Loucy (cell line): Measurements from ENCODE around the gene SPINT2.
A peak's percentile ranks its signal among the peaks of the same experiment; 100 is the strongest.

ENCODE experiments used
- H2AFZ ChIP-seq: fragments of 200-600 bp; sonication (generic); 2 replicates; pipeline ENCODE4 v1.6.0; 2016; ENCODE audit warnings: antibody characterized with exemption, mild to moderate bottlenecking, low read length, moderate library complexity
- H3F3A ChIP-seq: fragments of 200-600 bp; 2 replicates; pipeline ENCODE4 v1.6.0; 2016; ENCODE audit warnings: antibody characterized with exemption, low read depth, mild to moderate bottlenecking
- H3K27me3 ChIP-seq: fragments of 200-600 bp; sonication (generic); 2 replicates; pipeline ENCODE4 v1.6.1; 2014; ENCODE audit warnings: low read length, mild to moderate bottlenecking; ENCODE audit not compliant: insufficient read depth, poor library complexity, severe bottlenecking
- H3K36me3 ChIP-seq: fragments of 200-600 bp; sonication (generic); 2 replicates; pipeline ENCODE4 v1.6.1; 2016; ENCODE audit warnings: low read length; ENCODE audit not compliant: insufficient read depth
- H3K4me1 ChIP-seq: fragments of 200-600 bp; sonication (generic); 2 replicates; pipeline ENCODE4 v1.5.1; 2014; ENCODE audit warnings: low read length, mild to moderate bottlenecking; ENCODE audit not compliant: insufficient read depth, poor library complexity, severe bottlenecking
- H3K4me2 ChIP-seq: fragments of 200-600 bp; sonication (generic); 2 replicates; pipeline ENCODE4 v1.6.0; 2014; ENCODE audit warnings: antibody characterized with exemption, low read length, low read depth, mild to moderate bottlenecking; ENCODE audit not compliant: poor library complexity, severe bottlenecking
- H3K4me3 ChIP-seq: fragments of 200-600 bp; sonication (generic); 2 replicates; pipeline ENCODE4 v1.5.1; 2014; ENCODE audit warnings: low read length, mild to moderate bottlenecking, mixed read lengths; ENCODE audit not compliant: poor library complexity, severe bottlenecking
- H3K79me2 ChIP-seq: fragments of 200-600 bp; sonication (generic); 2 replicates; pipeline ENCODE4 v1.6.1; 2014; ENCODE audit warnings: low read length; ENCODE audit not compliant: insufficient read depth
- H3K9ac ChIP-seq: fragments of 200-600 bp; sonication (generic); 2 replicates; pipeline ENCODE4 v1.6.0; 2014; ENCODE audit warnings: mild to moderate bottlenecking, low read depth, low read length, moderate library complexity; ENCODE audit not compliant: poor library complexity, severe bottlenecking
- H3K9me2 ChIP-seq: fragments of 200-600 bp; sonication (generic); replicated peaks from 2 replicates; pipeline ENCODE4 v1.6.1; 2016; ENCODE audit warnings: low read depth, low read length, mixed read lengths
- H3K9me3 ChIP-seq: fragments of 200-600 bp; sonication (generic); 2 replicates; pipeline ENCODE4 v1.6.1; 2014; ENCODE audit warnings: mild to moderate bottlenecking, antibody characterized with exemption, low read length, low read depth; ENCODE audit not compliant: insufficient read depth
- H4K20me1 ChIP-seq: fragments of 200-600 bp; sonication (generic); 2 replicates; pipeline ENCODE4 v1.6.0; 2014; ENCODE audit warnings: antibody characterized with exemption, low read length, mild to moderate bottlenecking; ENCODE audit not compliant: insufficient read depth, poor library complexity, severe bottlenecking
- CTCF ChIP-seq: fragments of 200-600 bp; sonication (generic); conservative IDR thresholded peaks from 2 replicates; pipeline ENCODE4 v1.5.1; 2014; ENCODE audit warnings: mild to moderate bottlenecking, antibody characterized with exemption, low read length
- EZH2phosphoT487 ChIP-seq: fragments of 200-600 bp; IDR thresholded peaks from 2 replicates; pipeline ENCODE4 v1.6.1; 2018; ENCODE audit warnings: antibody characterized with exemption, mild to moderate bottlenecking, moderate library complexity, borderline replicate concordance

The SPINT2 gene

GRCh38 chr19:38248421-38248820 lies 16.0 kb upstream of the SPINT2 start:
- no peaks in the 10 kb centered on the region for H3K9me2 ChIP-seq

DNA sequence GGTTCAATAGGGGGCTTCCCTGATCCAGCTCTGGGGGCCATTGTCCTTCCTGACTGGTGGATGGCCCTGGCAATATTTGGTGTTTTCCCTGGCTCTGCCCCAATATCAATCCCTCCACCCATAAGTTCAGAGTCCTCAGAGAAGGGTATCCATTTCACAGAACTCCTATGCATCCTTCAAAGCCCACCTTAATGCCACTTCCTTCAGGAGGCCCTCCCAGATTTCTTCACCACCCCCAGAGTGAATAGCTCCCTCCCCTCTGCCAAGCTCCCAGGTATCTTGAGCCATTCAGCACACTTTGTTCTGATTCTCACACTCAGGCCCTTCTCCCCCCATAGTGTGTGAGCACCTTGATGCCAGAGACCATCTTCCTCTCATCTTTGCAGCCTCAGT lies 13.9 kb upstream of the SPINT2 start:
- H3K4me1 ChIP-seq = peaks cover 25% of the 10 kb centered on the region
- H3K9me2 ChIP-seq = no peaks in the 10 kb centered on the region
- no peaks in the 10 kb centered on the region for H3K27me3 ChIP-seq
- no peak overlapping the region for H3K4me2 ChIP-seq
- no peaks in the 10 kb centered on the region for H3F3A ChIP-seq
- no peak overlapping the region for H2AFZ ChIP-seq
- no peaks in the 10 kb centered on the region for H3K79me2 ChIP-seq
- no peak overlapping the region for H3K4me3 ChIP-seq
- no peaks in the 10 kb centered on the region for H3K9me3 ChIP-seq
- no peak overlapping the region for H3K9ac ChIP-seq
- H3K36me3 ChIP-seq = no peaks in the 10 kb centered on the region
- no peak for TF ChIP-seq CTCF
- no peak for TF ChIP-seq EZH2phosphoT487
- H4K20me1 ChIP-seq = no peaks in the 10 kb centered on the region

More at GRCh38 chr19:38248421-38248820, 16.0 kb upstream of the SPINT2 start:
- Histone ChIP-seq H3K4me2 (no peak overlapping the region), H3K9me3 (no peaks in the 10 kb centered on the region), H4K20me1 (no peaks in the 10 kb centered on the region), H3K4me3 (no peak overlapping the region), H3K36me3 (no peaks in the 10 kb centered on the region), H3F3A (no peaks in the 10 kb centered on the region), H2AFZ (no peak overlapping the region), H3K4me1 (peaks cover 30% of the 10 kb centered on the region), H3K79me2 (no peaks in the 10 kb centered on the region), H3K9ac (no peak overlapping the region), H3K27me3 (no peaks in the 10 kb centered on the region)
- TF ChIP-seq CTCF = no peak
- TF ChIP-seq EZH2phosphoT487 = no peak

- no peak overlapping the region for H3K4me3 ChIP-seq
- H3K9ac ChIP-seq = no peak overlapping the region
- peaks cover 25% of the 10 kb centered on the region for H3K4me1 ChIP-seq
- no peaks in the 10 kb centered on the region for H3K27me3 ChIP-seq
- no peaks in the 10 kb centered on the region for H3K9me2 ChIP-seq
- H2AFZ ChIP-seq = peak overlapping the region; percentile 68; the same call in 1 of the 2 replicates
- no peaks in the 10 kb centered on the region for H3K9me3 ChIP-seq
- no peaks in the 10 kb centered on the region for H4K20me1 ChIP-seq
- TF ChIP-seq EZH2phosphoT487 (no peak), CTCF (no peak)
- no peaks in the 10 kb centered on the region for H3K36me3 ChIP-seq
- no peaks in the 10 kb centered on the region for H3K79me2 ChIP-seq
- peak overlapping the region; percentile 55 for H3K4me2 ChIP-seq
- H3F3A ChIP-seq = no peaks in the 10 kb centered on the region
Observed at GRCh38 chr19:38250821-38251563, 13.4 kb upstream of the SPINT2 start.
